GM12878 (cell line): ENCODE measurements around the gene OLFM2.

Experiments
- CBX5 ChIP-seq: sonication (generic); IDR thresholded peaks from 2 replicates; pipeline ENCODE4 v1.6.1; 2016; ENCODE audit warnings: low read depth, moderate library complexity, mild to moderate bottlenecking, inconsistent platforms
- FOXK2 ChIP-seq: fragments of 450-650 bp; IDR thresholded peaks from 2 replicates; pipeline ENCODE4 v1.6.1; 2017; ENCODE audit warnings: mild to moderate bottlenecking, moderate library complexity
- POLR2A ChIP-seq: IDR thresholded peaks from 2 replicates; pipeline ENCODE4 v1.6.1; 2011; ENCODE audit warnings: low read depth, mild to moderate bottlenecking, low read length
- POLR2AphosphoS5 ChIP-seq: IDR thresholded peaks from 2 replicates; pipeline ENCODE4 v1.6.1; 2011; ENCODE audit warnings: mild to moderate bottlenecking, low read length, inconsistent platforms
- SIX5 ChIP-seq: IDR thresholded peaks from 2 replicates; pipeline ENCODE4 v1.6.1; 2011; ENCODE audit warnings: mild to moderate bottlenecking, low read depth, low read length, moderate library complexity; ENCODE audit not compliant: severe bottlenecking
- SP1 ChIP-seq: IDR thresholded peaks from one replicate; pipeline ENCODE4 v1.6.1; 2011; ENCODE audit warnings: low read depth, low read length
- YY1 ChIP-seq: IDR thresholded peaks from 2 replicates; pipeline ENCODE4 v1.6.1; 2011; ENCODE audit warnings: low read depth, mild to moderate bottlenecking, low read length
- ZNF24 ChIP-seq: fragments of 450-650 bp; IDR thresholded peaks from 2 replicates; pipeline ENCODE4 v1.6.1; 2017; ENCODE audit warnings: antibody characterized with exemption, mild to moderate bottlenecking
- TF ChIP-seq, protein P1 (sequence below): IDR thresholded peaks from 2 replicates; pipeline ENCODE4 v1.6.1; 2011; ENCODE audit warnings: borderline replicate concordance, low read depth, mild to moderate bottlenecking, moderate library complexity, mixed read lengths, low read length; ENCODE audit not compliant: insufficient read depth; ENCODE audit errors: extremely low read length
- TF ChIP-seq, protein P2 (sequence below), 3 experiments: IDR thresholded peaks in 2 of 3; conservative IDR thresholded peaks in 1 of 3; 2 replicates each; pipeline ENCODE4 v1.5.1; 2011; ENCODE audit warnings: low read depth in 3 of 3, low read length in 3 of 3, mild to moderate bottlenecking in 3 of 3, control low read depth in 2 of 3, moderate library complexity in 2 of 3, inconsistent platforms in 1 of 3, mixed read lengths in 1 of 3; ENCODE audit not compliant: control insufficient read depth in 2 of 3, insufficient read depth in 1 of 3; ENCODE audit errors: extremely low read depth in 1 of 3
- TF ChIP-seq, protein P3 (sequence below): IDR thresholded peaks from 2 replicates; pipeline ENCODE4 v1.6.1; 2012; ENCODE audit warnings: low read depth, low read length, improper control_type of control experiment
- TF ChIP-seq, protein P4 (sequence below): IDR thresholded peaks from 2 replicates; pipeline ENCODE4 v1.6.1; 2011; ENCODE audit warnings: low read depth, low read length, improper control_type of control experiment, borderline replicate concordance

DNA sequence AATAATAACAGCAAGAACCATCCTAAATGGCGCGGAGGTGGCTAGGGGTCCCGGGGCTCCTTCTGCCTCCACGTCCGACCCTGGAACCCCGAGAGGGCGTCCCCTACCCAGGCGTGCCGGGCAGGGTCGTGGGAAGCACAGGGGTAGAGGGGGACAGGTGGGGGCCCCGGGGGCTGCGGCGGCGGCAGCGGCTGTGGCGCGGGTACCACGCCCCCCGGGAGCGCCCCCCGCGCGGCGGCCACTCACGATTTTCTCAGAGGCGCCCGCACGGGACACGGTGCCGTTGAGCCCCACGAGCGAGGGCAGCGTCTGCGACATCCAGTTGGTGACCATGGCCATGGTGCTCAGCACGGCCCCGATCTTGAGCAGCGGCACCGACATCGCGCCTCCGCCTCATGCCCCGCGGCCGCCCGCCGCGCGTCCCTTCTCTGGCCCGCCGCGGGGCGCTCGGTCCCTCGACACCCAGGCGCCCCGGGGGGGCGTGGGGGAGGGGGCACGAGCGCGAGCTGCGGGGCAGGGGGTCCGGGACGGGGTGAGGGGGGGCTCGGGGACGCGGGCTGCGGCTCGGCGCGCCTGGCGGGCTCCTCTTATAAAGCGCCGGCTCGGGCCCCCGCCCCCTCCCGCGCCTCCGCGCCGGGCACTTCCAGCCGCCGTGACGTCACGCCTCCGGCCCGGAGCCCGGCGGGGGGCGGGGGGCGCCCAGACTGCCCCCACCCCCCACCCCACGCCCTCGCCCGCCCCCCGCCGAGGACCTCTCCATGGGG, 22.9 kb downstream of the OLFM2 start:
- no peak for TF ChIP-seq SP1
- no peak for TF ChIP-seq POLR2A
- TF ChIP-seq POLR2AphosphoS5, result no peak
- TF ChIP-seq, protein P1, sequence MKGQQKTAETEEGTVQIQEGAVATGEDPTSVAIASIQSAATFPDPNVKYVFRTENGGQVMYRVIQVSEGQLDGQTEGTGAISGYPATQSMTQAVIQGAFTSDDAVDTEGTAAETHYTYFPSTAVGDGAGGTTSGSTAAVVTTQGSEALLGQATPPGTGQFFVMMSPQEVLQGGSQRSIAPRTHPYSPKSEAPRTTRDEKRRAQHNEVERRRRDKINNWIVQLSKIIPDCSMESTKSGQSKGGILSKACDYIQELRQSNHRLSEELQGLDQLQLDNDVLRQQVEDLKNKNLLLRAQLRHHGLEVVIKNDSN, result no peak
- TF ChIP-seq, protein P2, sequence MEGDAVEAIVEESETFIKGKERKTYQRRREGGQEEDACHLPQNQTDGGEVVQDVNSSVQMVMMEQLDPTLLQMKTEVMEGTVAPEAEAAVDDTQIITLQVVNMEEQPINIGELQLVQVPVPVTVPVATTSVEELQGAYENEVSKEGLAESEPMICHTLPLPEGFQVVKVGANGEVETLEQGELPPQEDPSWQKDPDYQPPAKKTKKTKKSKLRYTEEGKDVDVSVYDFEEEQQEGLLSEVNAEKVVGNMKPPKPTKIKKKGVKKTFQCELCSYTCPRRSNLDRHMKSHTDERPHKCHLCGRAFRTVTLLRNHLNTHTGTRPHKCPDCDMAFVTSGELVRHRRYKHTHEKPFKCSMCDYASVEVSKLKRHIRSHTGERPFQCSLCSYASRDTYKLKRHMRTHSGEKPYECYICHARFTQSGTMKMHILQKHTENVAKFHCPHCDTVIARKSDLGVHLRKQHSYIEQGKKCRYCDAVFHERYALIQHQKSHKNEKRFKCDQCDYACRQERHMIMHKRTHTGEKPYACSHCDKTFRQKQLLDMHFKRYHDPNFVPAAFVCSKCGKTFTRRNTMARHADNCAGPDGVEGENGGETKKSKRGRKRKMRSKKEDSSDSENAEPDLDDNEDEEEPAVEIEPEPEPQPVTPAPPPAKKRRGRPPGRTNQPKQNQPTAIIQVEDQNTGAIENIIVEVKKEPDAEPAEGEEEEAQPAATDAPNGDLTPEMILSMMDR (IDR thresholded peaks at IDR 0.05 in 2 of 3, conservative IDR thresholded peaks at IDR 0.05 in 1 of 3; ENCODE audit: control insufficient read depth in 2 of 3, extremely low read depth in 1 of 3, insufficient read depth in 1 of 3, low read depth in 3 of 3, low read length in 3 of 3), result no peak
- TF ChIP-seq, protein P3, sequence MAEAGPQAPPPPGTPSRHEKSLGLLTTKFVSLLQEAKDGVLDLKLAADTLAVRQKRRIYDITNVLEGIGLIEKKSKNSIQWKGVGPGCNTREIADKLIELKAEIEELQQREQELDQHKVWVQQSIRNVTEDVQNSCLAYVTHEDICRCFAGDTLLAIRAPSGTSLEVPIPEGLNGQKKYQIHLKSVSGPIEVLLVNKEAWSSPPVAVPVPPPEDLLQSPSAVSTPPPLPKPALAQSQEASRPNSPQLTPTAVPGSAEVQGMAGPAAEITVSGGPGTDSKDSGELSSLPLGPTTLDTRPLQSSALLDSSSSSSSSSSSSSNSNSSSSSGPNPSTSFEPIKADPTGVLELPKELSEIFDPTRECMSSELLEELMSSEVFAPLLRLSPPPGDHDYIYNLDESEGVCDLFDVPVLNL, result no peak
- TF ChIP-seq SIX5, result no peak
- no peak for TF ChIP-seq CBX5
- TF ChIP-seq, protein P4, sequence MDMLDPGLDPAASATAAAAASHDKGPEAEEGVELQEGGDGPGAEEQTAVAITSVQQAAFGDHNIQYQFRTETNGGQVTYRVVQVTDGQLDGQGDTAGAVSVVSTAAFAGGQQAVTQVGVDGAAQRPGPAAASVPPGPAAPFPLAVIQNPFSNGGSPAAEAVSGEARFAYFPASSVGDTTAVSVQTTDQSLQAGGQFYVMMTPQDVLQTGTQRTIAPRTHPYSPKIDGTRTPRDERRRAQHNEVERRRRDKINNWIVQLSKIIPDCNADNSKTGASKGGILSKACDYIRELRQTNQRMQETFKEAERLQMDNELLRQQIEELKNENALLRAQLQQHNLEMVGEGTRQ, result no peak
- TF ChIP-seq FOXK2, result no peak
- no peak for TF ChIP-seq YY1
- TF ChIP-seq ZNF24, result no peak
